Measurements from ENCODE around the gene NCK1.

GRCh38 chr3:136989781-136990524 is 127.9 kb downstream of the NCK1 start:
- TF ChIP-seq POLR2A (IDR thresholded peaks at IDR 0.05) (no peak), CTCF (IDR thresholded peaks at IDR 0.05) (no peak)
